WI38 (cell line): ENCODE data around the gene OR10K1.

ENCODE experiments used
- H3K4me3 ChIP-seq: 2 replicates; pipeline ENCODE4 v1.5.1; 2011; ENCODE audit warnings: low read depth, mild to moderate bottlenecking, control low read depth, low read length
- TF ChIP-seq, protein P1 (sequence below): IDR thresholded peaks from 2 replicates; pipeline ENCODE4 v1.5.1; 2012; ENCODE audit warnings: low read depth, mild to moderate bottlenecking, control low read depth, low read length

The OR10K1 gene

DNA sequence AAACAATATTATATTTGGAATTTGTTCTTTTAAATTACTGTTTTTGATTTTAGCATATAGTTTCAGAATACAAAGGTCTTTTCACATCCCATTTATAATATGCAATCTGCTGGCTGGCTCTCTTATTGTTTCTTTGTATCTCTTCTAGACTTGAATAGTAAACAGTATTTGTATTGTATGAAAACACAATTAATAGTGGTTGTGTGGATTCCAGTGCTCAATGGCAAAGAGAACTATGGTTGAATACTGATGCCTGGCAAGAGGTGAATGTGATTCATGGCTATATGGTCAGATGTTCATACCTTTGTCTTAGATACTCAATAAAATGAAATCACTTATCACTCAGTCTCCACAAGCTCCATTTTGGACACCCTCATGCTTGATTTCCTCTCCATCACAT lies 55.3 kb downstream of the OR10K1 start:
- H3K4me3 ChIP-seq: no peak overlapping the region
- TF ChIP-seq, protein P1, sequence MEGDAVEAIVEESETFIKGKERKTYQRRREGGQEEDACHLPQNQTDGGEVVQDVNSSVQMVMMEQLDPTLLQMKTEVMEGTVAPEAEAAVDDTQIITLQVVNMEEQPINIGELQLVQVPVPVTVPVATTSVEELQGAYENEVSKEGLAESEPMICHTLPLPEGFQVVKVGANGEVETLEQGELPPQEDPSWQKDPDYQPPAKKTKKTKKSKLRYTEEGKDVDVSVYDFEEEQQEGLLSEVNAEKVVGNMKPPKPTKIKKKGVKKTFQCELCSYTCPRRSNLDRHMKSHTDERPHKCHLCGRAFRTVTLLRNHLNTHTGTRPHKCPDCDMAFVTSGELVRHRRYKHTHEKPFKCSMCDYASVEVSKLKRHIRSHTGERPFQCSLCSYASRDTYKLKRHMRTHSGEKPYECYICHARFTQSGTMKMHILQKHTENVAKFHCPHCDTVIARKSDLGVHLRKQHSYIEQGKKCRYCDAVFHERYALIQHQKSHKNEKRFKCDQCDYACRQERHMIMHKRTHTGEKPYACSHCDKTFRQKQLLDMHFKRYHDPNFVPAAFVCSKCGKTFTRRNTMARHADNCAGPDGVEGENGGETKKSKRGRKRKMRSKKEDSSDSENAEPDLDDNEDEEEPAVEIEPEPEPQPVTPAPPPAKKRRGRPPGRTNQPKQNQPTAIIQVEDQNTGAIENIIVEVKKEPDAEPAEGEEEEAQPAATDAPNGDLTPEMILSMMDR: no peak
